Body of pancreas (tissue), 4 donors: Measurements from ENCODE around the gene WWOX. TPM values are rescaled to one million over a fixed set of nuclear protein-coding genes. Genes with fewer than 3 reads are reported as not detected.

Experiments used
- ATAC-seq: fragments of 150-250 bp; one replicate; pipeline ENCODE4 v1.9.1; 2016
- DNase-seq, 4 donors: peaks; one replicate each; pipeline ENCODE4 v3.0.0-alpha.2; 2019
- H3K27ac ChIP-seq, 4 donors: fragments of 200-600 bp; sonication (generic); 1 replicate in 3 of 4; 2 replicates in 1 of 4; pipeline versions ENCODE4 v1.5.1 to v1.6.1; 2016 to 2019; ENCODE audit warnings: mild to moderate bottlenecking in 1 of 4, mixed read lengths in 1 of 4, moderate library complexity in 1 of 4
- H3K27me3 ChIP-seq, 2 donors: fragments of 200-600 bp; sonication (generic); one replicate each; pipeline ENCODE4 v1.6.0; 2016; ENCODE audit warnings: mild to moderate bottlenecking in 1 of 2
- H3K36me3 ChIP-seq, 2 donors: fragments of 200-600 bp; sonication (generic); replicated peaks in 1 of 2; 2 replicates each; pipeline ENCODE4 v1.5.1; 2016; ENCODE audit warnings: low read depth in 2 of 2; ENCODE audit not compliant: insufficient read depth in 1 of 2
- H3K4me1 ChIP-seq: fragments of 200-600 bp; sonication (generic); one replicate; pipeline ENCODE4 v1.6.0; 2016
- H3K4me3 ChIP-seq, 2 donors: fragments of 200-600 bp; sonication (generic); 1 replicate in 1 of 2; 2 replicates in 1 of 2; pipeline ENCODE4 v1.5.1; 2016 to 2019
- H3K9me3 ChIP-seq, 3 donors: fragments of 200-600 bp; sonication (generic); 1 replicate in 2 of 3; 2 replicates in 1 of 3; pipeline ENCODE4 v1.5.1; 2016
- CTCF ChIP-seq, 7 experiments: fragments of 450-650 bp in 4 of 7; fragments of 200-600 bp in 3 of 7; sonication (generic) in 3 of 7; IDR thresholded peaks; one replicate each; pipeline ENCODE4 v1.5.1; 2016 to 2019; ENCODE audit warnings: antibody characterized with exemption in 7 of 7
- POLR2A ChIP-seq, 3 donors: fragments of 450-650 bp; IDR thresholded peaks; one replicate each; pipeline ENCODE4 v1.6.1; 2016; ENCODE audit warnings: antibody characterized with exemption in 3 of 3, mild to moderate bottlenecking in 2 of 3
- WGBS, 2 donors: methylation state at CpG; one replicate each; pipeline ENCODE4 v1.1.5; 2017; 5-methylcytosine and 5-hydroxymethylcytosine counted together
- intact Hi-C: fragments of 100-400 bp; cut with DNase I; formaldehyde crosslinking; loops from one replicate; pipeline ENCODE4 v1.15.1; 2023
- total RNA-seq, 2 donors: library from RNA; depleted of rRNA; stranded (reverse); fragments of >200 nt; gene quantifications; one replicate each; pipeline ENCODE4 v1.1.0, GENCODE V29; 2016

Gene WWOX
- total RNA-seq, 2 donors from 2014 or later, result 52.7 to 67.2 TPM

- ATAC-seq (no peak), DNase-seq (peak in 2 of 4 donors; percentile 18 to 22)
- H3K4me3 ChIP-seq, result no peak overlapping the region
- H3K9me3 ChIP-seq, result no peaks in the 10 kb centered on the region
- no peaks in the 10 kb centered on the region for H3K36me3 ChIP-seq
- H3K4me1 ChIP-seq, result peaks cover 17% of the 10 kb centered on the region
- intact Hi-C loops, result no loop called here
- 15 to 20% methylated on average over 5 of the region's 5 CpGs for WGBS, 2 donors
- no peaks in the 10 kb centered on the region for H3K27me3 ChIP-seq
- H3K27ac ChIP-seq, result peak overlapping the region in 2 of 4 donors; percentile 48 to 61
- TF ChIP-seq CTCF (IDR thresholded peaks at IDR 0.05), result no peak
- no peak for TF ChIP-seq POLR2A (IDR thresholded peaks at IDR 0.05)
Observed at GRCh38 chr16:78291604-78292003, 192.2 kb downstream of the WWOX start.

- TF ChIP-seq POLR2A (IDR thresholded peaks at IDR 0.05), result no peak
- no peak for TF ChIP-seq CTCF (IDR thresholded peaks at IDR 0.05)
- peak overlapping the region; percentile 33 to 76 (median 56) for H3K27ac ChIP-seq
- H3K9me3 ChIP-seq, result no peaks in the 10 kb centered on the region
- H3K27me3 ChIP-seq, result no peaks in the 10 kb centered on the region
- ATAC-seq, result no peak
- 65 to 89% methylated on average over 4 of the region's 4 CpGs for WGBS, 2 donors
- peaks cover 17% of the 10 kb centered on the region for H3K4me1 ChIP-seq
- intact Hi-C loops, result no loop called here
- no peaks in the 10 kb centered on the region for H3K36me3 ChIP-seq
- no peak for DNase-seq
- no peak overlapping the region for H3K4me3 ChIP-seq
Observed at GRCh38 chr16:78292086-78292843, 192.8 kb downstream of the WWOX start.

GRCh38 chr16:78292844-78293380 is 193.5 kb downstream of the WWOX start:
- ATAC-seq, result peak; percentile 82
- no peak overlapping the region for H3K4me3 ChIP-seq
- peak overlapping the region; percentile 39 to 76 (median 66) for H3K27ac ChIP-seq

GRCh38 chr16:78294538-78295225 is 195.2 kb downstream of the WWOX start:
- DNase-seq (no peak), ATAC-seq (no peak)
- Histone ChIP-seq H3K27ac (peak overlapping the region in 1 of 4 donors; percentile 76), H3K4me3 (no peak overlapping the region), H3K36me3 (no peaks in the 10 kb centered on the region), H3K9me3 (no peaks in the 10 kb centered on the region), H3K27me3 (no peaks in the 10 kb centered on the region), H3K4me1 (peaks cover 17% of the 10 kb centered on the region)
- TF ChIP-seq CTCF (IDR thresholded peaks at IDR 0.05), result no peak
- no peak for TF ChIP-seq POLR2A (IDR thresholded peaks at IDR 0.05)
- WGBS, 2 donors, result 90 to 97% methylated on average over 4 of the region's 4 CpGs
- intact Hi-C loops, result no loop called here

More at GRCh38 chr16:78292844-78293380, 193.5 kb downstream of the WWOX start:
- DNase-seq, result peak in 3 of 4 donors; percentile 37 to 50 (median 38)
- 60 to 76% methylated on average over 1 of the region's 1 CpG for WGBS, 2 donors
- no peaks in the 10 kb centered on the region for H3K9me3 ChIP-seq
- no peaks in the 10 kb centered on the region for H3K27me3 ChIP-seq
- intact Hi-C loops, result no loop called here
- peaks cover 17% of the 10 kb centered on the region for H3K4me1 ChIP-seq
- H3K36me3 ChIP-seq, result no peaks in the 10 kb centered on the region
- TF ChIP-seq POLR2A (IDR thresholded peaks at IDR 0.05) (no peak), CTCF (IDR thresholded peaks at IDR 0.05) (no peak)
